ENCODE results near the gene POM121C. TPM values are rescaled to one million over a fixed set of nuclear protein-coding genes. Genes with fewer than 3 reads are reported as not detected.
"Not testable (repeated sequence)": the region's sequence is repeated elsewhere in the genome, so short reads cannot be mapped to it uniquely, and the experiment has no call there.

POM121C gene
- total RNA-seq, 4 donors from 2014 or later, result 26.1 to 46.8 (median 30.1) TPM

DNA sequence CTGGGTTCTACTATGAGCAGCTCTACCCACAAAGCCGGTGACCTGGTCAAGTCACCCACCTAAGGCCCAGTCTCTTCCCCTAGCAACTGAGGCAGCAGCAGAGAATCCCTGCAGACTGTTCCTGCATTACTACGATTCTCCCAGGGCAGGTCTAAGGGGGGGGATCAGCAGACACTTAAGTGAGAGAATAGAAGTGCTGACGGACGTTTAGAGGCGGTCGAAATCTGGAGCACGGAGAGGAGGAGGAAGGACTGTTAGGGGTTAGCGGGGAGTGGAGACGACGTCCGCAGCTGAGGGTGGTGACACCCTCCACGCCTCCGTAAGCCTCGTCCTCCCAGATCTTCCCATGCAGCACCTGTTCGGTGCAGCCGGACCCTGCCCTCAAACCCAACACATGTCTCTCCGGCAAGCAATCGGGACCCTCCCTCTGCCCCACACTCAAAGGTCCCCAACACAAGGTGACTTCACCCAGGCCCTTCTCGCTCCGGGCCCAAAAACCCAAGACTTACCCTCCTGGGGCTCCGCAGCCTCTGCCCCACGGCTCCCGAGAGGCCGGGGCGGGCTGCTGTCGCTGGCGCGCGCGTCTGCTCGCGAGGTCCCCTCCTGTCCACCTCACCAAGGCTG lies 632 bp downstream of the POM121C start:
- H3K4me1 ChIP-seq; DNase-seq (ENCODE audit: low spot score in 2 of 2); H3K36me3 ChIP-seq; H3K27me3 ChIP-seq; H3K9me3 ChIP-seq: not testable (repeated sequence)
- H3K27ac ChIP-seq, result peak overlapping the region; percentile 78
- WGBS, result 4% methylated on average over 16 of the region's 32 CpGs
- H3K4me3 ChIP-seq, result peak overlapping the region; percentile 83

DNA sequence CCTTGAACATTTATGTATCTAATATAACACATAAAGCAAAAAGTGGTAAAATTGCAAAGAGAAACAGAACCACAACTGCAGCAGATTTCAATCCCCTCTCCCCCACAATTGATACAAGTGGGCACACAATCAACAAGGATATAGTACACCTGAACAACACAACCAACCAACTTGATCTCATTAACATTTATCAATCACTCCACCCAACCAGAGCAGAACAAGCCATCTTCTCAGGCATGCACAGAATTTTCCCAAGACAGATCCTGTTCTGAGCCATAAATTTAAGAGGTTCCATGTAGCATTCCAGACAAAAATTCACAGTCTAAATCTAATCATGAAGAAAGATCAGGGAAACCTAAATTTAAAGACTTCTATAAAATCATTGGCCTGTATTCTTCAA lies 5.8 kb downstream of the POM121C start:
- not testable (repeated sequence) for H3K4me3 ChIP-seq; DNase-seq (ENCODE audit: low spot score in 2 of 2); H3K36me3 ChIP-seq; H3K27me3 ChIP-seq; H3K4me1 ChIP-seq; H3K27ac ChIP-seq; H3K9me3 ChIP-seq

DNA sequence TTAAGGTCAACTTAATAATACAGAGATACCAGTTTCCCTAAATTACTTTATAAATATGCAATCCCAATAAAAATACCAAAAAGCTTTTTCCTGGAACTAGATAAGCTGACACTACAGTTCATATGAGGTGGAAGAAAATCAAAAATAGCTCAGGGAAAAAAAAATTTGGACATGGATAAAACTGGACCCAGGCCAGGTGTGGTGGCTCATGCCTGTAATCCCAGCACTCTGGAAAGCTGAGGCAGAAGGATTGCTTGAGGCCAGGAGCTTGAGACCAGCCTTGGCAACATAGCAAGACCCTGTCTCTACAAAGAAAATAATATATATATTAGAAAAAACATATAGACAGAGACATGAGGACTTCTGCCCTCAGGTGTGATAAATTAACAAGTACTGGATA lies 8.6 kb downstream of the POM121C start:
- H3K9me3 ChIP-seq; DNase-seq (ENCODE audit: low spot score in 2 of 2); H3K27me3 ChIP-seq; H3K27ac ChIP-seq; H3K4me3 ChIP-seq; H3K4me1 ChIP-seq: not testable (repeated sequence)
- peaks cover 22% of the 10 kb centered on the region for H3K36me3 ChIP-seq

DNA sequence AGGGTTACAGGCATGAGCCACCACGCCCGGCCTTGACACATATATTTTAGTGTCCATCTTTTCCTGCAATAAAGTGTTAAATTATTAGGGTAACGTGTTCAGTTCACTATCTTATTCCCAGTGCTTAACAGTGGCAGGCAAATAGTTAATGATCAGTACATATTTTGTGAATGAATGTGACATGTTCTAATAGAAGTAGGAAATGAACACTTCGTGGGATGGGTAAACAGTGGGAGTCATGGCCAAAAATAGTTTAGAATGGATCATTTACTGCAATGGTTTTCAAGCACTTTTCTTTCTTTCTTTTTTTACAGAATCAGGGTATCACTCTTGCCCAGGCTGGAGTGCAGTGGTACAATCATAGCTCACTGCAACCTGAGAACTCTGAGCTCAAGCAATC lies 15.9 kb downstream of the POM121C start:
- H3K4me3 ChIP-seq; DNase-seq (ENCODE audit: low spot score in 2 of 2); H3K27ac ChIP-seq; H3K4me1 ChIP-seq; H3K9me3 ChIP-seq; H3K27me3 ChIP-seq: not testable (repeated sequence)
- H3K36me3 ChIP-seq, result peaks cover 42% of the 10 kb centered on the region
- 93% methylated on average over 3 of the region's 4 CpGs for WGBS

DNA sequence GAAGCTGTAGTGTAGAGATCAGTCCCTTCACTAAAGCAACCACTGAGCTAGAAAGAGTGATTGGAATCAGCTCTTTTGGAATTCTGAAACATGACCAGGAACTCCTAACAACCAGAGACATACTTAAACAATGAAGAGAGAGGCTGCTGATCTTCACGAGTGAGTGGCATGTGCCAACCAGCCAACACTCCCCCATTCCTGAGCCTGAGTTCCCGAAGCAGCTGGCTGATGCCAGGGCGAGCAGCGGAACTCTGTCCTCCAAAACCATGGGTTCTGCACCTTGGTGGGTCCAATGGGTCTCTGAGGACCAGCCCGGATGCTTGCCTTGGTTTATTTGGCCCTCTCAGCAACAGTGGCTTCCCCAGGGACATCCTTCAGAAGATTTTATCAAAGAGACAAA lies 25.6 kb downstream of the POM121C start:
- WGBS, result no CpG with 5 or more reads among the region's 5 CpGs

DNA sequence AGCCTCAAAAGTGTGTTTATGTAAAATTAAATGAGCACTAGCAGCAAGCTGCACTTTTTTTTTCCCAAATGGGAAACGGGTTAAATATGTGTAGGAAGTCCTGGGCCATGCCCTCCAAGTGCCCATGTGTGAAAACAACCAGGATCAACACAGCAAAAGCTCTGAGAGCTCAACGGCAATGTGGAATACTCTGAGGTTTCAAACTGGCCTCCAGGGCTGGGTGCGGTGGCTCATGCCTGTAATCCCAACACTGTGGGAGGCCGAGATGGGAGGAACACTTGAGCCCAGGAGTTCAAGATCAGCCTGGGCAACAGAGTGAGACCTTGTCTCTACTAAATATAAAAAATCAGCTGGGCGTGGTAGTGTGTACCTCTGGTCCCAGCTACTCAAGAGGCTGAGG lies 28.1 kb downstream of the POM121C start:
- not testable (repeated sequence) for H3K27me3 ChIP-seq; H3K4me3 ChIP-seq; DNase-seq (ENCODE audit: low spot score in 2 of 2); H3K27ac ChIP-seq; H3K36me3 ChIP-seq; H3K9me3 ChIP-seq; H3K4me1 ChIP-seq
- WGBS, result 13% methylated on average over 1 of the region's 5 CpGs

More for the DNA sequence above, 25.6 kb downstream of the POM121C start:
- H3K4me3 ChIP-seq; H3K4me1 ChIP-seq; H3K36me3 ChIP-seq; H3K27ac ChIP-seq; H3K9me3 ChIP-seq; H3K27me3 ChIP-seq; DNase-seq (ENCODE audit: low spot score in 2 of 2): not testable (repeated sequence)

DNA sequence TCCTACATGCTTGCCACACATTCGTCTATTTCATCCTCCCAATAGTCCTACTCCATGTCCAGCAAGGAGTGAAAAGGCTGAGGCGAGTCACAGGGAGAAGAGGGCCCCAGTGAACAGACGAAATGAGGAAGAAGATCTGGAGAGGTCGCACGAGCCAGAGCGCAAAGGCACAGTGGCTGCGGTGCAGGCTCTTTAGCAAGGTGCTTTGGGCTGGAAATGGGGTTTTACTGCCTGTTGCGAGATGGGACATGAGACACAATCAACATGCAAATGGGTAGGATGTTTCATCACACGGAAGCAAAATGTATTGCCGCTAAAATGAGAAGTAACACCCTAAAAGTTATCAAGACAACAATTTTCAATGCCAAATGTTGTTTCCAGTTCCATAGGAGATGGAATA lies 29.7 kb downstream of the POM121C start:
- H3K27me3 ChIP-seq; H3K4me1 ChIP-seq; H3K9me3 ChIP-seq; H3K27ac ChIP-seq; H3K36me3 ChIP-seq; DNase-seq (ENCODE audit: low spot score in 2 of 2); H3K4me3 ChIP-seq: not testable (repeated sequence)
- WGBS, result 68% methylated on average over 9 of the region's 10 CpGs

DNA sequence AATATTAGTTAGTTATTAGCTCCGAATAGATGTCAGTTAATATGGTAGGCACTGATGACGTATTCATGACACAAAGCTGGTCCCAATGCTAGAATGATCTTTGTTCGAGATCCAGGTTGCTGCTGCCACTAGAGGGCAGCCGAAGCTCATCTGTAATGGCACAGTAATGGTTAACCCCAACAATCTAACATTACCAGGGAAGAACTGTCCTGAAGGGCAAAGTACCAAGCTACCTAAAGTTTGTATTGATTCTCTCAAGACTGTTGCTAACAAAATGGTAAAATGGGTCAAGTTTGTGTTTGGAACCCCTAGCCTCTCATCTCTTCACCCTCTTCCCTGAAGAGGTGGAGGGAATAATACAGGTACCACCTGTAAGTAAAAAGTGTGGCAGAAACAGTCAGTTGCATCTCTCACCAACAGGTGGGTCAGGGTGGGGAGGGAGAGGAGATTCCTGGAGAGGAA lies 33.6 kb downstream of the POM121C start:
- H3K27me3 ChIP-seq; H3K9me3 ChIP-seq; H3K4me1 ChIP-seq; DNase-seq (ENCODE audit: low spot score in 2 of 2); H3K4me3 ChIP-seq; H3K36me3 ChIP-seq; H3K27ac ChIP-seq: not testable (repeated sequence)
- 6% methylated on average over 3 of the region's 4 CpGs for WGBS
- TF ChIP-seq, protein P1, sequence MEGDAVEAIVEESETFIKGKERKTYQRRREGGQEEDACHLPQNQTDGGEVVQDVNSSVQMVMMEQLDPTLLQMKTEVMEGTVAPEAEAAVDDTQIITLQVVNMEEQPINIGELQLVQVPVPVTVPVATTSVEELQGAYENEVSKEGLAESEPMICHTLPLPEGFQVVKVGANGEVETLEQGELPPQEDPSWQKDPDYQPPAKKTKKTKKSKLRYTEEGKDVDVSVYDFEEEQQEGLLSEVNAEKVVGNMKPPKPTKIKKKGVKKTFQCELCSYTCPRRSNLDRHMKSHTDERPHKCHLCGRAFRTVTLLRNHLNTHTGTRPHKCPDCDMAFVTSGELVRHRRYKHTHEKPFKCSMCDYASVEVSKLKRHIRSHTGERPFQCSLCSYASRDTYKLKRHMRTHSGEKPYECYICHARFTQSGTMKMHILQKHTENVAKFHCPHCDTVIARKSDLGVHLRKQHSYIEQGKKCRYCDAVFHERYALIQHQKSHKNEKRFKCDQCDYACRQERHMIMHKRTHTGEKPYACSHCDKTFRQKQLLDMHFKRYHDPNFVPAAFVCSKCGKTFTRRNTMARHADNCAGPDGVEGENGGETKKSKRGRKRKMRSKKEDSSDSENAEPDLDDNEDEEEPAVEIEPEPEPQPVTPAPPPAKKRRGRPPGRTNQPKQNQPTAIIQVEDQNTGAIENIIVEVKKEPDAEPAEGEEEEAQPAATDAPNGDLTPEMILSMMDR (IDR thresholded peaks at IDR 0.05), result peak in 1 of 2 donors; percentile 32

DNA sequence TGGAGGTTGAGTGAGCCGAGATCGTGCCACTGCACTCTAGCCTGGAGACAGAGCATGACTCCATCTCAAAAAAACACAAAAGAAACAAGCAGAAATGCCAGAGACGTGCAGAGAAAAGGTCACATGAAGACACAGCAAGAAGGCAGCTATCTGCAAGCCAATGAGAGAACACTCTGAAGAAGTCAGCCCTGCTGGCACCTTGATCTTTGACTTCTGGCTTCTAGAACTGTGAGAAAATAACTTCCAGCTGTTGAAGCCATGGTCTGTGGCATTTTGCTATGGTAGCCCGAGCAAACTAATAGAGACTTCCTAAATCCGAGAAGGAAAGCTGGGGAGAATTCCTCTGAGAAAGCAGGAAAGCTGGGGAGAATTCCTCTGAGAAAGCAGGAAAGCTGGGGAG lies 36.2 kb downstream of the POM121C start:
- not testable (repeated sequence) for H3K4me3 ChIP-seq; H3K9me3 ChIP-seq; DNase-seq (ENCODE audit: low spot score in 2 of 2); H3K36me3 ChIP-seq; H3K27ac ChIP-seq; H3K27me3 ChIP-seq; H3K4me1 ChIP-seq
- WGBS, result 61% methylated on average over 3 of the region's 5 CpGs

DNA sequence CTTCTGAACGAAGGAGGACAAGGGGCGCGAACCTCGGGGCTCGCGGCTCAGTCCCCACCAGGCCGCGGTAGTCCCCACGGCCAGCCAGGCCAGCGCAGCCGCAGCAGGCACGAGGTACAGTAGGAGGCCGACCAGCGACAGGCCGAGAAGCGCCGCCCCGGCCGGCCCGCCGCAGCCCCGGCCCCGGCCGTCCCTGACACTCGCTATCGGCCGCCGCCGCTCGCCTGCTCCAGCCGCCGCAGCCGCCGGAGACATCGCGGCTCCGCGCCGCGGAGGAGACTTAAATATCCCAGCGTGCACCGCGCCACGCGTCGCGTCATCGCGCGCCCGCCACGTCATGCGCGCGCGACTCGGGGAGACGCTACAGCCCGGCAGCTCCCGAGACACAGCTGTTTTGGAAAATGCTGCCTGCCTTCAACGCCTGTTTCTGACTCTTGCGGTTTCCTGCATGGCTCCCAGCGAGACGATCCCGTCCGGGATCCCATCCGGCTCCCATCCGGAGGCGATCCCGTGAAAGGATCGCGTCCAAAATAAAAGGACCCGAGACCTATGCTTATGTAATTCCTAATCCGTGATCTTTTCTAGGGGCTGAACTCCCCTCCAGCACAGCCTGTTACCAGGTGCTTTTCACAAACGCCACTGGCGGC lies 43.5 kb downstream of the POM121C start:
- not testable (repeated sequence) for H3K27me3 ChIP-seq; H3K9me3 ChIP-seq; DNase-seq (ENCODE audit: low spot score in 2 of 2); H3K4me1 ChIP-seq
- TF ChIP-seq POLR2A (IDR thresholded peaks at IDR 0.05), result peak in 1 of 2 donors; percentile 67
- H3K4me3 ChIP-seq, result peak overlapping the region; percentile 59
- WGBS, result 0% methylated on average over 2 of the region's 76 CpGs
- peaks cover 31% of the 10 kb centered on the region for H3K36me3 ChIP-seq
- H3K27ac ChIP-seq, result peak overlapping the region; percentile 85

DNA sequence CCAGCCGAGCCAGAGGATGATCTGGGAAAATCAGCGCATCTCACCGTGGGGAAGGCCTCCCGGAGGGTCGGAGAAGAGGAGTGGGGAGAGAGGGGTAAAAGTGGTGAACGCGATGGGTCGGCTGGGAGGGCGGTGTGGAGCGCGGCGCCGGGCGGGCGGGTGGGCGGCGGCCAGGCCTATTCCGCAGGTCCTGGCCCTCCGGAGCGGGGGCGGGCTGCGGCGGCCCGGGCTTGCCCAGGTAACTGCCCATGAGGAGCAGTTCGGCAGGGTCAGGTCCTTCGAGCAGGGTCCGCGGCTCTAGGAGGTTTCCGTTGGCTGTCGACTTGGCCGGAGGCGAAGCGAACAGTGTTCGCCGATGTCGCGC lies 44.0 kb downstream of the POM121C start:
- Histone ChIP-seq H3K36me3 (peaks cover 35% of the 10 kb centered on the region), H3K27ac (peak overlapping the region; percentile 85), H3K4me3 (peak overlapping the region; percentile 59)
- not testable (repeated sequence) for DNase-seq (ENCODE audit: low spot score in 2 of 2); H3K27me3 ChIP-seq; H3K9me3 ChIP-seq; H3K4me1 ChIP-seq
- WGBS, result 7% methylated on average over 5 of the region's 37 CpGs

DNA sequence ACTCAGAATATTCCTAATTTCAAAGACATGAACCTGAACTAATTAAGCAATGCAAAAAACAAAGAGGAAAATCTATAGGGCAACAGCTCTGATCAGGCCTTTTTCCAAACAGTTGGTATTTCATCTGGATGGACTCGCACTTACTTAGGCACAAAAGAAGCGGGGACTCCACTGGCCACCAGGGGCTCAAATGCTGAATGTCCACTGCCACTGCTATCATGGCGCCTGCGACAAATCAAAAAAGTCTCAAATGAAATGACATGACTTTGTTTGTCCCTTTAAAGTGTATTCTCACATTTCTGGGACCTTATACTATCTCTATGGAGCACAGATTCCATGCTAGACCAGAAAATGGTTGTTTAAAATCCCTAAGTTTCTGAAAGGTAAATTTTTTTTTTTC lies 47.1 kb downstream of the POM121C start:
- peaks cover 64% of the 10 kb centered on the region for H3K36me3 ChIP-seq
- not testable (repeated sequence) for DNase-seq (ENCODE audit: low spot score in 2 of 2); H3K27me3 ChIP-seq; H3K4me1 ChIP-seq; H3K9me3 ChIP-seq; H3K27ac ChIP-seq; H3K4me3 ChIP-seq
- 95% methylated on average over 4 of the region's 4 CpGs for WGBS

DNA sequence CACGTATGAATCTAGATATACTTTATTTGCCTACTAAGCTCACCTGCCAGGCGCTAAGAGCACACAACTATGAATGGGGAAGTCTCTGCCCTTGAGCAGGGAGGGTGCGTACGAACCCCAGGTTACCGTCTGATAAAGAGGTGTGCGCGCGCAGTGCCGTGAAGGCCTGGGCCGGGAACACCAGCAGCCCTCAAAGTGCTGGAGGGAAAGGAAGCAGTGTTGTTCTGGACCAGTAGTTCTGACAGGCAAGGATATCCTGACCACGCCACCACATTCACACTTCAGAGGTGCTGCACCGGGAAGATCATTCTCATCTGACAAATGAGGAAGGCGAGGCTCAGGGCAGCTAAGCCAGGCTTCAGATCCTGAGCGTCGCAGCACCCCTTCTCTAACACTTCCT lies 62.6 kb downstream of the POM121C start:
- not testable (repeated sequence) for DNase-seq (ENCODE audit: low spot score in 2 of 2)
- no CpG with 5 or more reads among the region's 15 CpGs for WGBS
- peaks cover 48% of the 10 kb centered on the region for H3K36me3 ChIP-seq

More for the DNA sequence above, 62.6 kb downstream of the POM121C start:
- H3K4me1 ChIP-seq, H3K27ac ChIP-seq, H3K4me3 ChIP-seq, H3K9me3 ChIP-seq, H3K27me3 ChIP-seq: not testable (repeated sequence)
